22Rv1 (cell line): ENCODE measurements around the gene ZNF557.
"Not testable (repeated sequence)": the region's sequence is repeated elsewhere in the genome, so short reads cannot be mapped to it uniquely, and the experiment has no call there.

Experiments used
- H3K27ac ChIP-seq: fragments of 450-650 bp; 2 replicates; pipeline ENCODE4 v1.5.1; 2017
- CTCF ChIP-seq: fragments of 450-650 bp; IDR thresholded peaks from 2 replicates; pipeline ENCODE4 v1.5.1; 2017; ENCODE audit warnings: mild to moderate bottlenecking
- ZFX ChIP-seq: fragments of 450-650 bp; IDR thresholded peaks from 2 replicates; pipeline ENCODE4 v1.6.1; 2017; ENCODE audit warnings: antibody characterized with exemption, borderline replicate concordance

ZNF557 gene

GRCh38 chr19:7069042-7069903 lies at the start of gene ZNF557:
TSS of gene ZNF557 (plus strand) at chr19:7069703. CDS start at chr19:7075075, 5,372 bp downstream.
- no peak for TF ChIP-seq ZFX
- no peak for TF ChIP-seq CTCF
- H3K27ac ChIP-seq = peak within 1 kb of the TSS; percentile 82

- not testable (repeated sequence) for H3K27ac ChIP-seq
Observed at GRCh38 chr19:7021331-7021730, 48.2 kb upstream of the ZNF557 start, which contains the start of gene MBD3L2B. TSS of gene MBD3L2B (minus strand) at chr19:7021431. CDS start at chr19:7021397, 34 bp downstream.

- not testable (repeated sequence) for H3K27ac ChIP-seq
Observed at GRCh38 chr19:7028790-7029189, 40.7 kb upstream of the ZNF557 start.

GRCh38 chr19:7030278-7030677 lies 39.2 kb upstream of the ZNF557 start, which contains the start of gene MBD3L5:
TSS of gene MBD3L5 (plus strand) at chr19:7030578. CDS start at chr19:7030612, 34 bp downstream.
- not testable (repeated sequence) for H3K27ac ChIP-seq

GRCh38 chr19:7040079-7040478 lies 29.4 kb upstream of the ZNF557 start, which contains the start of gene MBD3L4:
TSS of gene MBD3L4 (minus strand) at chr19:7040179. CDS start at chr19:7040144, 35 bp downstream.
- not testable (repeated sequence) for H3K27ac ChIP-seq

- not testable (repeated sequence) for H3K27ac ChIP-seq
Observed at GRCh38 chr19:7041563-7041962, 27.9 kb upstream of the ZNF557 start.

- not testable (repeated sequence) for H3K27ac ChIP-seq
Observed at GRCh38 chr19:7049021-7049420, 20.5 kb upstream of the ZNF557 start, which contains the start of gene MBD3L2. TSS of gene MBD3L2 (plus strand) at chr19:7049321. CDS start at chr19:7049374, 53 bp downstream.

- H3K27ac ChIP-seq = not testable (repeated sequence)
Observed at GRCh38 chr19:7051421-7051820, 18.1 kb upstream of the ZNF557 start.

- not testable (repeated sequence) for H3K27ac ChIP-seq
Observed at GRCh38 chr19:7052896-7053295, 16.6 kb upstream of the ZNF557 start.

GRCh38 chr19:7054635-7055368 lies 14.7 kb upstream of the ZNF557 start:
- H3K27ac ChIP-seq = not testable (repeated sequence)

- H3K27ac ChIP-seq = not testable (repeated sequence)
Observed at GRCh38 chr19:7055679-7056078, 13.8 kb upstream of the ZNF557 start.

GRCh38 chr19:7056371-7056770 lies 13.1 kb upstream of the ZNF557 start:
- not testable (repeated sequence) for H3K27ac ChIP-seq

- not testable (repeated sequence) for H3K27ac ChIP-seq
Observed at GRCh38 chr19:7058576-7058975, 10.9 kb upstream of the ZNF557 start, which contains the start of gene MBD3L3. TSS of gene MBD3L3 (minus strand) at chr19:7058676. CDS start at chr19:7058605, 71 bp downstream.

- H3K27ac ChIP-seq = not testable (repeated sequence)
Observed at GRCh38 chr19:7059977-7060376, 9.5 kb upstream of the ZNF557 start.

- no peak for TF ChIP-seq CTCF
Observed at GRCh38 chr19:7063339-7063738, 6.2 kb upstream of the ZNF557 start.

More at GRCh38 chr19:7063339-7063738, 6.2 kb upstream of the ZNF557 start:
- no peak overlapping the region for H3K27ac ChIP-seq
